Activated CD8-positive, alpha-beta T cell treated with anti-CD3 and anti-CD28 coated beads for 36 hours (primary cell): Measurements from ENCODE around the gene SNX32. TPM values are rescaled to one million over a fixed set of nuclear protein-coding genes. Genes with fewer than 3 reads are reported as not detected.
A peak's percentile ranks its signal among the peaks of the same experiment; 100 is the strongest.
"Not testable (repeated sequence)": the region's sequence is repeated elsewhere in the genome, so short reads cannot be mapped to it uniquely, and the experiment has no call there.

Experiments used
- ATAC-seq: fragments of 200-7000 bp; cut with Tn5 transposase; one replicate; pipeline ENCODE4 v1.10.0; 2021; ENCODE audit warnings: mild to moderate bottlenecking, moderate library complexity
- CTCF ChIA-PET: fragments of 350-600 bp; sonication (Branson Sonifier 250); formaldehyde crosslinking; loops from one replicate; lab custom pipeline; 2021; ENCODE audit warnings: antibody characterized with exemption; lab: Charles Lee
- POLR2A ChIA-PET: fragments of 350-600 bp; sonication (Branson Sonifier 250); formaldehyde crosslinking; loops from one replicate; lab custom pipeline; 2021; ENCODE audit warnings: antibody characterized with exemption; lab: Charles Lee
- DNase-seq: peaks from one replicate; pipeline ENCODE4 v3.0.0-alpha.2; 2020
- H3K27ac Mint-ChIP-seq: one replicate; pipeline ENCODE4 v1.8.0; 2021; ENCODE audit warnings: mild to moderate bottlenecking, mixed read lengths
- H3K27me3 Mint-ChIP-seq: one replicate; pipeline ENCODE4 v1.8.0; 2021; ENCODE audit warnings: mixed read lengths
- H3K36me3 Mint-ChIP-seq: one replicate; pipeline ENCODE4 v1.8.0; 2021; ENCODE audit warnings: low read depth, mixed read lengths
- H3K4me1 Mint-ChIP-seq: one replicate; pipeline ENCODE4 v1.8.0; 2021; ENCODE audit warnings: low read depth, mixed read lengths
- H3K4me3 Mint-ChIP-seq: one replicate; pipeline ENCODE4 v1.8.0; 2021; ENCODE audit warnings: mild to moderate bottlenecking, moderate library complexity, mixed read lengths
- H3K9me3 Mint-ChIP-seq: one replicate; pipeline ENCODE4 v1.8.0; 2021; ENCODE audit warnings: mixed read lengths
- CTCF ChIP-seq: fragments of 200-600 bp; IDR thresholded peaks from one replicate; pipeline ENCODE4 v1.8.0; 2022; ENCODE audit warnings: antibody characterized with exemption, mild to moderate bottlenecking
- intact Hi-C: fragments of 100-400 bp; cut with micrococcal nuclease; formaldehyde crosslinking; loops from one replicate; pipeline ENCODE4 v1.10.0; 2022
- total RNA-seq, 2 experiments: library from RNA; stranded (reverse); gene quantifications; one replicate each; pipeline ENCODE4 v1.2.3, GENCODE V29; 2021

SNX32 gene
- total RNA-seq, 2 experiments from 2014 or later: 1.6 to 2.1 TPM

GRCh38 chr11:65887723-65888162 lies 54.0 kb downstream of the SNX32 start:
- peaks cover 43% of the 10 kb centered on the region for H3K36me3 Mint-ChIP-seq
- ChIA-PET POLR2A (interaction anchor here (0.6 to 28.1 kb wide), 11 partner anchors 8 to 159 kb away, joined by 3 to 560 read pairs (median 16); partner anchors contain the start of genes C11orf68, CFL1, CTSW and DRAP1), CTCF (interaction anchor here (0.9 to 10.5 kb wide), 29 partner anchors 9 to 341 kb away, joined by 3 to 283 read pairs (median 11); partner anchors contain the start of genes AP5B1, BANF1, CFL1 and CTSW)
- H3K27ac Mint-ChIP-seq: peak overlapping the region; percentile 91
- peak overlapping the region; percentile 94 for H3K4me3 Mint-ChIP-seq
- intact Hi-C loops: loop anchor here (5.0 kb wide), 2 partner anchors 40 to 100 kb away; no protein-coding TSS in a partner anchor
- TF ChIP-seq CTCF: no peak
- peaks cover 45% of the 10 kb centered on the region for H3K4me1 Mint-ChIP-seq
- H3K9me3 Mint-ChIP-seq: no peaks in the 10 kb centered on the region
- DNase-seq: peak; percentile 22
- no peaks in the 10 kb centered on the region for H3K27me3 Mint-ChIP-seq
- ATAC-seq: no peak

GRCh38 chr11:65888163-65888814 lies 54.5 kb downstream of the SNX32 start, which contains the start of gene FIBP:
TSS of gene FIBP (minus strand) at chr11:65888471. CDS start at chr11:65888418, 53 bp downstream.
- Mint-ChIP-seq H3K9me3 (no peaks in the 10 kb centered on the region), H3K4me1 (peaks cover 51% of the 10 kb centered on the region), H3K27ac (peak within 1 kb of the TSS; percentile 91), H3K4me3 (peak within 1 kb of the TSS; percentile 94), H3K36me3 (peaks cover 44% of the 10 kb centered on the region), H3K27me3 (no peaks in the 10 kb centered on the region)
- ChIA-PET POLR2A (interaction anchor here (0.6 to 28.1 kb wide), 16 partner anchors 8 to 313 kb away, joined by 3 to 560 read pairs (median 4); partner anchors contain the start of genes C11orf68, CFL1, CTSW and DRAP1), CTCF (interaction anchor here (0.7 to 10.5 kb wide), 33 partner anchors 9 to 342 kb away, joined by 3 to 283 read pairs (median 7); partner anchors contain the start of genes AP5B1, CFL1, CTSW and EFEMP2)
- ATAC-seq: peak; percentile 68
- intact Hi-C loops: loop anchor here (5.0 kb wide), 2 partner anchors 39 to 99 kb away; no protein-coding TSS in a partner anchor
- TF ChIP-seq CTCF: peak; percentile 75
- DNase-seq: peak; percentile 98

GRCh38 chr11:65890324-65891218 lies 56.8 kb downstream of the SNX32 start, which contains the start of gene CCDC85B:
TSS of gene CCDC85B (plus strand) at chr11:65890673. CDS start at chr11:65890784, 111 bp downstream.
- H3K4me3 Mint-ChIP-seq: peak within 1 kb of the TSS; percentile 94
- H3K36me3 Mint-ChIP-seq: peaks cover 40% of the 10 kb centered on the region
- CTCF ChIA-PET: interaction anchor here (0.9 to 10.5 kb wide), 32 partner anchors 7 to 275 kb away, joined by 3 to 283 read pairs (median 8); partner anchors contain the start of genes AP5B1, BANF1, C11orf68 and CFL1
- peak; percentile 100 for DNase-seq
- H3K9me3 Mint-ChIP-seq: no peaks in the 10 kb centered on the region
- TF ChIP-seq CTCF: no peak
- H3K4me1 Mint-ChIP-seq: peaks cover 50% of the 10 kb centered on the region
- intact Hi-C loops: loop anchor here (10.0 kb wide), 1 partner anchor 74 kb away; the partner anchor contains the start of gene SART1
- POLR2A ChIA-PET: interaction anchor here (0.6 to 28.1 kb wide), 34 partner anchors 9 to 427 kb away, joined by 3 to 560 read pairs (median 4); partner anchors contain the start of genes BANF1, C11orf68, CFL1 and CTSW
- no peaks in the 10 kb centered on the region for H3K27me3 Mint-ChIP-seq
- ATAC-seq: peak; percentile 64
- peak within 1 kb of the TSS; percentile 91 for H3K27ac Mint-ChIP-seq

GRCh38 chr11:65891219-65892136 lies 57.7 kb downstream of the SNX32 start:
- ChIA-PET POLR2A (interaction anchor here (0.6 to 28.1 kb wide), 36 partner anchors 8 to 467 kb away, joined by 3 to 560 read pairs (median 4); partner anchors contain the start of genes C11orf68, CFL1, CTSW and DRAP1), CTCF (interaction anchor here (0.8 to 10.5 kb wide), 29 partner anchors 6 to 276 kb away, joined by 3 to 283 read pairs (median 8); partner anchors contain the start of genes AP5B1, C11orf68, CFL1 and CTSW)
- H3K27ac Mint-ChIP-seq: peak overlapping the region; percentile 75
- peaks cover 55% of the 10 kb centered on the region for H3K4me1 Mint-ChIP-seq
- intact Hi-C loops: loop anchor here (10.0 kb wide), 1 partner anchor 73 kb away; the partner anchor contains the start of gene SART1
- no peaks in the 10 kb centered on the region for H3K9me3 Mint-ChIP-seq
- peaks cover 44% of the 10 kb centered on the region for H3K36me3 Mint-ChIP-seq
- peak overlapping the region; percentile 94 for H3K4me3 Mint-ChIP-seq
- ATAC-seq: peak; percentile 4
- peak; percentile 37 for TF ChIP-seq CTCF
- no peaks in the 10 kb centered on the region for H3K27me3 Mint-ChIP-seq
- peak; percentile 71 for DNase-seq

- H3K36me3 Mint-ChIP-seq: peaks cover 42% of the 10 kb centered on the region
- DNase-seq (peak; percentile 75), ATAC-seq (peak; percentile 6)
- not testable (repeated sequence) for H3K27me3 Mint-ChIP-seq, H3K9me3 Mint-ChIP-seq
- peak overlapping the region; percentile 94 for H3K4me3 Mint-ChIP-seq
- CTCF ChIA-PET: interaction anchor here (0.6 to 10.5 kb wide), 11 partner anchors 9 to 224 kb away, joined by 3 to 283 read pairs (median 5); partner anchors contain the start of genes CFL1, EFEMP2, FOSL1 and MUS81
- peak overlapping the region; percentile 75 for H3K27ac Mint-ChIP-seq
- intact Hi-C loops: loop anchor here (10.0 kb wide), 1 partner anchor 73 kb away; the partner anchor contains the start of gene SART1
- H3K4me1 Mint-ChIP-seq: peaks cover 55% of the 10 kb centered on the region
- POLR2A ChIA-PET: interaction anchor here (0.9 to 28.1 kb wide), 14 partner anchors 8 to 468 kb away, joined by 3 to 560 read pairs (median 4); partner anchors contain the start of genes CFL1, EFEMP2, FOSL1 and MALAT1
These were observed 58.4 kb downstream of the SNX32 start for GRCh38 chr11:65892137-65892540.
